NCI-H1092 (cell line): ENCODE data around the gene CCDC40.
A peak's percentile ranks its signal among the peaks of the same experiment; 100 is the strongest.
"Not testable (repeated sequence)": the region's sequence is repeated elsewhere in the genome, so short reads cannot be mapped to it uniquely, and the experiment has no call there.

Experiments
- DNase-seq: peaks from one replicate; lab custom pipeline; 2025; lab: John Stamatoyannopoulos, UW

CCDC40 gene

GRCh38 chr17:80045703-80046102 is 9.3 kb downstream of the CCDC40 start:
- DNase-seq: peak; percentile 43

- DNase-seq: not testable (repeated sequence)
Measured at GRCh38 chr17:80046709-80047108, 10.3 kb downstream of the CCDC40 start.

- no peak for DNase-seq
Measured at GRCh38 chr17:80047176-80047575, 10.7 kb downstream of the CCDC40 start.

- DNase-seq: no peak
Measured at GRCh38 chr17:80049986-80050385, 13.5 kb downstream of the CCDC40 start.

GRCh38 chr17:80050706-80051105 is 14.3 kb downstream of the CCDC40 start:
- no peak for DNase-seq

GRCh38 chr17:80051681-80052080 is 15.2 kb downstream of the CCDC40 start:
- DNase-seq: no peak

GRCh38 chr17:80053102-80053501 is 16.7 kb downstream of the CCDC40 start:
- DNase-seq: no peak

- no peak for DNase-seq
Measured at GRCh38 chr17:80055597-80055996, 19.2 kb downstream of the CCDC40 start.

- no peak for DNase-seq
Measured at GRCh38 chr17:80058311-80058955, 22.0 kb downstream of the CCDC40 start.

GRCh38 chr17:80060644-80061043 is 24.2 kb downstream of the CCDC40 start:
- DNase-seq: no peak

- DNase-seq: no peak
Measured at GRCh38 chr17:80061421-80061820, 25.0 kb downstream of the CCDC40 start.

- DNase-seq: no peak
Measured at GRCh38 chr17:80063830-80064585, 27.6 kb downstream of the CCDC40 start.

GRCh38 chr17:80064696-80065095 is 28.3 kb downstream of the CCDC40 start:
- DNase-seq: no peak

- no peak for DNase-seq
Measured at GRCh38 chr17:80065478-80066170, 29.2 kb downstream of the CCDC40 start.

GRCh38 chr17:80067393-80067986 is 31.0 kb downstream of the CCDC40 start:
- no peak for DNase-seq

GRCh38 chr17:80068301-80069222 is 32.1 kb downstream of the CCDC40 start:
- no peak for DNase-seq

- DNase-seq: no peak
Measured at GRCh38 chr17:80070375-80071115, 34.1 kb downstream of the CCDC40 start.

- peak; percentile 54 for DNase-seq
Measured at GRCh38 chr17:80071116-80071841, 34.8 kb downstream of the CCDC40 start.

GRCh38 chr17:80072410-80072809 is 36.0 kb downstream of the CCDC40 start:
- no peak for DNase-seq

- DNase-seq: no peak
Measured at GRCh38 chr17:80080081-80080480, 43.6 kb downstream of the CCDC40 start.
